Sigmoid colon (tissue), 4 donors: ENCODE data around the gene LCOR.

Experiments
- EP300 ChIP-seq, 4 donors: sonication (generic); formaldehyde crosslinking; IDR thresholded peaks; one replicate each; pipeline ENCODE4 v1.6.1; 2017; ENCODE audit warnings: antibody characterized with exemption in 4 of 4
- POLR2A ChIP-seq, 2 donors: fragments of 450-650 bp; IDR thresholded peaks; one replicate each; pipeline ENCODE4 v1.6.1; 2016; ENCODE audit warnings: antibody characterized with exemption in 2 of 2, mild to moderate bottlenecking in 2 of 2, moderate library complexity in 2 of 2
- POLR2AphosphoS5 ChIP-seq, 4 donors: sonication (generic); formaldehyde crosslinking; IDR thresholded peaks; one replicate each; pipeline ENCODE4 v1.6.1; 2017; ENCODE audit warnings: antibody characterized with exemption in 4 of 4
- TF ChIP-seq, protein P1 (sequence below), 4 experiments: fragments of 450-650 bp in 3 of 4; fragments of 200-600 bp in 1 of 4; IDR thresholded peaks; one replicate each; pipeline ENCODE4 v1.5.1; 2016 to 2019; ENCODE audit warnings: antibody characterized with exemption in 4 of 4, mild to moderate bottlenecking in 3 of 4, moderate library complexity in 2 of 4

DNA sequence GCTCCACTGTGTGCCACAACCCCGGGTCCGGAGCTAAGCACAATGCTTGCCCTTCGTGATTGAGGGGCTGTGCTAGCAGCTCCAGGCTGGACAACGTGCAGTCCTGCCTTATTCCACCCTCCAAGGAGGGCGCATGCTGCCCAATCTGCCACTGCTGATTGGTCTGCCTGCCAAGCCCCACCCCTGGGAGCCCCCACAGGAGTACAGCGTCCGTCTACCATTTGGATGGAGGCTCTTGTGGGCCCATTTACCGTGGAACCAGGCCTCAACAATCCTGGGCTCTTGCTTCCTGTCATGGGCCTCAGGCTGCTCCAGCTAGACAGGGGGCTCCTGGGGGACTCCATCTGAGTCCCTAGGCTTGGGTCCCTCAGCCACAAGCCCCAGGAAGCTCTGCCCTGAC lies 180.4 kb downstream of the LCOR start:
- no peak for TF ChIP-seq POLR2AphosphoS5 (IDR thresholded peaks at IDR 0.05)
- TF ChIP-seq, protein P1, sequence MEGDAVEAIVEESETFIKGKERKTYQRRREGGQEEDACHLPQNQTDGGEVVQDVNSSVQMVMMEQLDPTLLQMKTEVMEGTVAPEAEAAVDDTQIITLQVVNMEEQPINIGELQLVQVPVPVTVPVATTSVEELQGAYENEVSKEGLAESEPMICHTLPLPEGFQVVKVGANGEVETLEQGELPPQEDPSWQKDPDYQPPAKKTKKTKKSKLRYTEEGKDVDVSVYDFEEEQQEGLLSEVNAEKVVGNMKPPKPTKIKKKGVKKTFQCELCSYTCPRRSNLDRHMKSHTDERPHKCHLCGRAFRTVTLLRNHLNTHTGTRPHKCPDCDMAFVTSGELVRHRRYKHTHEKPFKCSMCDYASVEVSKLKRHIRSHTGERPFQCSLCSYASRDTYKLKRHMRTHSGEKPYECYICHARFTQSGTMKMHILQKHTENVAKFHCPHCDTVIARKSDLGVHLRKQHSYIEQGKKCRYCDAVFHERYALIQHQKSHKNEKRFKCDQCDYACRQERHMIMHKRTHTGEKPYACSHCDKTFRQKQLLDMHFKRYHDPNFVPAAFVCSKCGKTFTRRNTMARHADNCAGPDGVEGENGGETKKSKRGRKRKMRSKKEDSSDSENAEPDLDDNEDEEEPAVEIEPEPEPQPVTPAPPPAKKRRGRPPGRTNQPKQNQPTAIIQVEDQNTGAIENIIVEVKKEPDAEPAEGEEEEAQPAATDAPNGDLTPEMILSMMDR (IDR thresholded peaks at IDR 0.05) = no peak
- no peak for TF ChIP-seq POLR2A (IDR thresholded peaks at IDR 0.05)
- TF ChIP-seq EP300 (IDR thresholded peaks at IDR 0.05) = no peak
